ENCODE data around the gene TTYH2.
"Not testable (repeated sequence)": the region's sequence is repeated elsewhere in the genome, so short reads cannot be mapped to it uniquely, and the experiment has no call there.

TTYH2 gene

GRCh38 chr17:74270333-74270732 is 57.0 kb downstream of the TTYH2 start:
- DNase-seq, result no peak

GRCh38 chr17:74271281-74271680 is 57.9 kb downstream of the TTYH2 start:
- DNase-seq, result no peak

GRCh38 chr17:74271901-74272561 is 58.7 kb downstream of the TTYH2 start:
- DNase-seq, result no peak

- DNase-seq, result no peak
These were observed 59.4 kb downstream of the TTYH2 start for GRCh38 chr17:74272731-74273201.

- no peak for DNase-seq
These were observed 60.8 kb downstream of the TTYH2 start, which contains the start of gene DNAI2 for GRCh38 chr17:74274060-74274708. DNAI2 (plus strand) TSS chr17:74274234; CDS start chr17:74281818, 7,584 bp downstream.

GRCh38 chr17:74274709-74275340 is 61.5 kb downstream of the TTYH2 start:
- DNase-seq, result no peak

- DNase-seq, result no peak
These were observed 62.7 kb downstream of the TTYH2 start for GRCh38 chr17:74276051-74276476.

GRCh38 chr17:74276541-74277009 is 63.2 kb downstream of the TTYH2 start:
- DNase-seq, result no peak

GRCh38 chr17:74277935-74278334 is 64.6 kb downstream of the TTYH2 start:
- no peak for DNase-seq

GRCh38 chr17:74279617-74280016 is 66.2 kb downstream of the TTYH2 start:
- not testable (repeated sequence) for DNase-seq

GRCh38 chr17:74280093-74280513 is 66.7 kb downstream of the TTYH2 start:
- DNase-seq, result peak; percentile 86

- DNase-seq, result no peak
These were observed 68.4 kb downstream of the TTYH2 start for GRCh38 chr17:74281799-74282198.

- not testable (repeated sequence) for DNase-seq
These were observed 68.9 kb downstream of the TTYH2 start for GRCh38 chr17:74282274-74282586.

- peak; percentile 85 for DNase-seq
These were observed 69.4 kb downstream of the TTYH2 start for GRCh38 chr17:74282587-74283370.

GRCh38 chr17:74283371-74283673 is 70.0 kb downstream of the TTYH2 start:
- no peak for DNase-seq

- DNase-seq, result no peak
These were observed 73.7 kb downstream of the TTYH2 start for GRCh38 chr17:74287031-74287602.

- no peak for DNase-seq
These were observed 75.4 kb downstream of the TTYH2 start for GRCh38 chr17:74288785-74289184.

- DNase-seq, result no peak
These were observed 76.3 kb downstream of the TTYH2 start for GRCh38 chr17:74289688-74290087.

- DNase-seq, result no peak
These were observed 77.0 kb downstream of the TTYH2 start for GRCh38 chr17:74290340-74290739.

- no peak for DNase-seq
These were observed 79.1 kb downstream of the TTYH2 start for GRCh38 chr17:74292495-74292894.

- DNase-seq, result no peak
These were observed 82.5 kb downstream of the TTYH2 start for GRCh38 chr17:74295625-74296547.

GRCh38 chr17:74296548-74296936 is 83.2 kb downstream of the TTYH2 start:
- peak; percentile 74 for DNase-seq

Data from activated effector memory CD4-positive, alpha-beta T cell treated with anti-CD3 and anti-CD28 coated beads, Interleukin-2, amount 50 U/mL, for 16 hours (primary cell).